ENCODE data around the gene CEP295NL.
"Not testable (repeated sequence)": the region's sequence is repeated elsewhere in the genome, so short reads cannot be mapped to it uniquely, and the experiment has no call there.

DNA sequence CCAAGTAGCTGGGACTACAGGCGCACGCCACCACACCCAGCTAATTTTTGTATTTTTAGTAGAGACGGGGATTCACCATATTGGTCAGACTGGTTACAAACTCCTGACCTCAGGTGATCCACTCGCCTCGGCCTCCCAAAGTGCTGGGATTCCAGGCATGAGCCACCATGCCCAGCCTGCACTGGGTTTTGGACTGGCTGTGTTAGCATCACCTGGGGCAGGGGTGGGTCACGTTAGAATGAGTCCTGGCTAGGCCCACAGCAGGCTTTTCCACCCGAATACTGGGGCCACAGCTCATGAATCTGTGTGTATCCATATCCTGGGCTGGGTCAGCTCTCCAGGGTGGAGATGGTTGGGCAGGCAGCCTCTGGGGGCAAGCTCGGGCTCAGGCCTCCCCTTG, 770 bp downstream of the CEP295NL start:
- TF ChIP-seq, protein P1, sequence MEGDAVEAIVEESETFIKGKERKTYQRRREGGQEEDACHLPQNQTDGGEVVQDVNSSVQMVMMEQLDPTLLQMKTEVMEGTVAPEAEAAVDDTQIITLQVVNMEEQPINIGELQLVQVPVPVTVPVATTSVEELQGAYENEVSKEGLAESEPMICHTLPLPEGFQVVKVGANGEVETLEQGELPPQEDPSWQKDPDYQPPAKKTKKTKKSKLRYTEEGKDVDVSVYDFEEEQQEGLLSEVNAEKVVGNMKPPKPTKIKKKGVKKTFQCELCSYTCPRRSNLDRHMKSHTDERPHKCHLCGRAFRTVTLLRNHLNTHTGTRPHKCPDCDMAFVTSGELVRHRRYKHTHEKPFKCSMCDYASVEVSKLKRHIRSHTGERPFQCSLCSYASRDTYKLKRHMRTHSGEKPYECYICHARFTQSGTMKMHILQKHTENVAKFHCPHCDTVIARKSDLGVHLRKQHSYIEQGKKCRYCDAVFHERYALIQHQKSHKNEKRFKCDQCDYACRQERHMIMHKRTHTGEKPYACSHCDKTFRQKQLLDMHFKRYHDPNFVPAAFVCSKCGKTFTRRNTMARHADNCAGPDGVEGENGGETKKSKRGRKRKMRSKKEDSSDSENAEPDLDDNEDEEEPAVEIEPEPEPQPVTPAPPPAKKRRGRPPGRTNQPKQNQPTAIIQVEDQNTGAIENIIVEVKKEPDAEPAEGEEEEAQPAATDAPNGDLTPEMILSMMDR (IDR thresholded peaks at IDR 0.05), result not testable (repeated sequence)
- not testable (repeated sequence) for TF ChIP-seq POLR2A (IDR thresholded peaks at IDR 0.05)

All from uterus (tissue), 2 donors.